Retinal pigment epithelial cell (primary cell): ENCODE measurements around the gene EPB41L4A.

Source experiments
- DNase-seq: peaks from one replicate; pipeline ENCODE4 v3.0.0-alpha.2; 2010; ENCODE audit warnings: low read depth
- H3K4me3 ChIP-seq: 2 replicates; pipeline ENCODE4 v1.5.1; 2011; ENCODE audit warnings: mild to moderate bottlenecking, low read length, control low read depth, moderate library complexity
- TF ChIP-seq, protein P1 (sequence below): conservative IDR thresholded peaks from 2 replicates; pipeline ENCODE4 v1.5.1; 2011; ENCODE audit warnings: low read depth, low read length, control low read depth, inconsistent platforms

The EPB41L4A gene

DNA sequence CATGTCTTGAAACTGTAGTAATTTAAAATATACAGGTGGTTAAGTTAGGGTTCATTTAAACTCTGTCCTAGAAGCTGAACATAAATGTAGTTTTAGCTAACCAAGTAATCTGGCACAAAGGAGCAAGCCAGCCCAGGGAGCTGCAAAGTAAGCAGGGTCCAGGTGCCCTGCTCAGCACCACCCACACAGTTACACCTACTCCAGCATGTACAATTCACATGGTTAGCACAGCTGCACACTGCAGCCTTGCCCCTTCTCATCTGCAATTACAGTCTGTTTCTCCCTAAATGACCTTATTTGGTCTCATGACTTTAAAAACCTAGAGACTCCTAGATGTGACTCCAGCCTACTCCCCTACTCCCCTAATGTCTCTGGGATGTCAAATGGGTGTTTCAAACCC lies 128.4 kb downstream of the EPB41L4A start:
- TF ChIP-seq, protein P1, sequence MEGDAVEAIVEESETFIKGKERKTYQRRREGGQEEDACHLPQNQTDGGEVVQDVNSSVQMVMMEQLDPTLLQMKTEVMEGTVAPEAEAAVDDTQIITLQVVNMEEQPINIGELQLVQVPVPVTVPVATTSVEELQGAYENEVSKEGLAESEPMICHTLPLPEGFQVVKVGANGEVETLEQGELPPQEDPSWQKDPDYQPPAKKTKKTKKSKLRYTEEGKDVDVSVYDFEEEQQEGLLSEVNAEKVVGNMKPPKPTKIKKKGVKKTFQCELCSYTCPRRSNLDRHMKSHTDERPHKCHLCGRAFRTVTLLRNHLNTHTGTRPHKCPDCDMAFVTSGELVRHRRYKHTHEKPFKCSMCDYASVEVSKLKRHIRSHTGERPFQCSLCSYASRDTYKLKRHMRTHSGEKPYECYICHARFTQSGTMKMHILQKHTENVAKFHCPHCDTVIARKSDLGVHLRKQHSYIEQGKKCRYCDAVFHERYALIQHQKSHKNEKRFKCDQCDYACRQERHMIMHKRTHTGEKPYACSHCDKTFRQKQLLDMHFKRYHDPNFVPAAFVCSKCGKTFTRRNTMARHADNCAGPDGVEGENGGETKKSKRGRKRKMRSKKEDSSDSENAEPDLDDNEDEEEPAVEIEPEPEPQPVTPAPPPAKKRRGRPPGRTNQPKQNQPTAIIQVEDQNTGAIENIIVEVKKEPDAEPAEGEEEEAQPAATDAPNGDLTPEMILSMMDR, result no peak
- H3K4me3 ChIP-seq, result no peak overlapping the region
- DNase-seq, result no peak

DNA sequence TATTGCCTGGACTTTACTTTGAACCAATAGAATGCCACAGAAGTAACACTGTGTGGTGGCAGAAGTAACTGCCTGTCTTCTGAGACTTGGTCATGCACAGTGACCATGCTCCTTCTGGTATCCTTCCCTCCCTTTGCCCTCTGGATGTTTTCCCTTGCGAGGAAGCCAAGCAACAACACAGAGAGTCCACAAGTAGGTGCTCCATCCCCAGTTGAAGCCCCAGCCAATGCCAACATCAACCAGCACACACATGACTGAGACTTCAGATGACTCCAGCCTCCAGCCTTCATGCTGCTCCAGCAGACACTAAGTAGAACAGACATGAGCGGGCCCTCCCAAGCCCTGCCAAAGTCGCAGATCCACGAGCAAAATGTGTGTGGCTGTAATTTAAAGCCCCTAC lies 129.6 kb downstream of the EPB41L4A start:
- TF ChIP-seq, protein P1, result peak; percentile 3
- no peak for DNase-seq
- H3K4me3 ChIP-seq, result no peak overlapping the region

DNA sequence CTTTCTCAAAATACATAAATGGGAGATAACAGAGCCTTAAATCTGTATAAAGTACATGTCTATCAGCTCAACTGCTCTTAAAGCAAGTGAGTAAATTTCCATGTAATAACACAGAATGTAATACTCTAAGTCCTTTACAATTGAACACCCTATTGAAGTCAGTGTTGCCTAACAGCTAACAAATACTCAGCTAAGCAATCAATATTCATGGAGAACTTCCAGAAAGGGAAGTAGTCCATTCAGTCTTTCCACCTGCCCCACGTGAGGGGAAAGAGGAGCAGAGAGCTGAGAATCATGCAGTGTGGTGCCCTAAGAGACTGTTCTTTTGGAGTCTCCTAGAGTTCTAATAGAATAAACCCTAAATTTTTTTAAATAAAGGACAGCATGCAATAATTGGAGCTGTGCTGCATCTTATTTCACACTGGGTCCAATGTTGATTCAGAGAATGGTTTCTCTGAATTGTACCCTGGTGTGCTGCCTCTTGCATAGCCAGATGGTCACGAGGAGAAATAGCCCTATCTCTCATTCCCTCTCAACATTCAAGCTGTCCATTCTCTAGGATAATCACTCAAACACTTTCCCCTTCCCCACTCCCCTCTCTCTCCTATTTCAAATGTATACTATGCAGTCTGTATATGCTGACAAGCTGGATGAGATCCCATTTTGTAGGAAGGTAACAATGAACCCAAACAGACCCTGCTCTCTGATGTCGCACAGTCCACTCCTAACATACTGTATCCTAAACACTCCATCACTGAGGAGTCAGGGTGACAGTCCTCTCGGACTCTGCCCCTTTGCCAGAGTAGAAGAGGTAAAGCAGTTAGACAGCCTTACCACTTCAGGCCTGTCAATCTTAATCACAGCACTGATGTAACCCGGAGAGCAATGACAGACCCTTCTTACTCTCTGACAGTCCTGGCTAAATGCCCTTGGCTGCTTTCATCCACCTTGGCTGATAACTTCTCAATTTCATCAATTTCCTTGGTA lies 134.8 kb downstream of the EPB41L4A start:
- no peak overlapping the region for H3K4me3 ChIP-seq
- no peak for DNase-seq
- TF ChIP-seq, protein P1, result no peak

DNA sequence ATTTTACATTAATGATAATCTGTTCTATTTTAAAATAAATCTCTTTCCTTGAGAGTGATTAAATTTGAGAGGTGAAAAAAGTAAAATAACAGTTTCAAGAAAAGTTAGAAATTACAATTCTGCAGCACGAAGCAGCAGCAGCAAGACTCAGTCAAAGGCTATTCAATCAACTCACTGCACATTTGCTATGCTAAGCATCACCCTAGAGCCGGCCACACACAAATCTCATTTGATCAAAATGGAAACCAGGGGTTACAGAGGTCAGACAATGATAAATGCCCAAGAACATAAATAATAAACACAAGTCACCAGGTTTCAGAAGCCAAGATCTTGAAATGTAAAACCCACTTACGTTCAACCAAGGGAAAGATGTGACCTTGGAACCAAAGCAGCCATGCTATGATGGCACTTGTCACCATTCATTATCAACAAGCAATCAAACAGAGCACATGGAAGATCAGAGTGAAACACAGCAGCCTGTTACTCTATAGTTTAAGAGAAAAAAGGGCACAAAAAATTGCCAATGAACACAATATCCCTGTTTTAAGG lies 136.0 kb downstream of the EPB41L4A start:
- TF ChIP-seq, protein P1, result no peak
- no peak for DNase-seq
- no peak overlapping the region for H3K4me3 ChIP-seq

DNA sequence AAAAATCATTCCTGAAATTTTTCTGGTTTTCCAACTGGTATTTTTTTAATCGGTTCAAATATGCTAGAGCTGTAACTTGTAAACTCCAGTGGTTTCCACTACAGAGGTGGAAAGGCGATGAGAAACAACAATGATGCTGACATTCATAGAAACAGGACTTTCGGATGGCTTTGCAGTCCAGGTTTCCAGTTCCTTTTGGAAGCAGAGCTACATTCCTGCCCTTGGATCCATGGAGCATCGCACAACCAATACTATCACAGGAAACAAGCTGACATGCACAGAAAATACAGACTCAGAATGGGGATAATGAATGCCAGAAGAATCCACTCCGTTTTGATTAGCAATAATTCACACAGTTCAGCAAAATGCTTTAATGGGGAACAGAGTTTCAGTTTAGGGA lies 140.0 kb downstream of the EPB41L4A start:
- no peak for DNase-seq
- no peak overlapping the region for H3K4me3 ChIP-seq
- TF ChIP-seq, protein P1, result no peak

DNA sequence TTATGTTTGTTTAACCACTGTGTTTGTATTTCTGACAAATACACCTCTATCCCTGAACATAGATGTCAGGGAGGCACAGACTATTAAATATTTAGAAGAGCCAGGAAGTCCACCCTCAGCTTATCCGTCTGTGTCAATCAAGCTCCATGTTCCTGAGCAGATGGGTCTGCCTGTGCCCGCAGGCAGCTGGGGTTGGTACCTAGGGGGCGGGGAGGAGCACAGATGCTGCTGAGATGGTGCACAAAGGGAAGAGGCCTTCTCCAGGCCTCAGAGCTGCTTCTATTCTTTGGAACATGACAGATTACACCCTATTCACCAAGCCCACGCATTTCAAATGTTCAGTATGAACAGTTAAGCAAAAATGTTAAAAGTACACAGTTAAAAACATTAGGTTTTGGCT lies 142.1 kb downstream of the EPB41L4A start:
- TF ChIP-seq, protein P1, result no peak
- no peak overlapping the region for H3K4me3 ChIP-seq
- DNase-seq, result no peak

DNA sequence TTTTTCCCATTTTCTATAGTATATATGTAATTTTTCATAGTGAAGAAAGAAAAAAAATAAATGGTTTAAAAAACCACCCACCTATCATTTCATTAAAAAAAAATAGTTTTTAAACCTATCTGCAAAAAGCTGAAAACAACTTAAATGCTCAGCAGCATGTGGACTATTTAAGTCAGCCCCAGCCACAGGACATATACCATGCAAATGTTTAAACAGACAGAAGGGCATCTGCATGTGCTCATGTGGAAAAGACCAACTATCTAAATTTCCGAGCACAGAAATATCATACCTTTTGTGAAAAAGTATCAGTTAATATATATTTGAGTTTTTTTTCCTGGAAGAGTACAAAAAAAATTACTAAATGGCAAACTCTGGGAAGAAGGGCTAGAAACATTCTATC lies 143.4 kb downstream of the EPB41L4A start:
- no peak overlapping the region for H3K4me3 ChIP-seq
- TF ChIP-seq, protein P1, result no peak
- DNase-seq, result no peak
